GM18868 (cell line): ENCODE results near the gene SCGB3A1.

Experiments used
- ATAC-seq: cut with Tn5 transposase; IDR thresholded peaks from one replicate; pipeline ENCODE4 v1.9.1; 2021; ENCODE audit warnings: mild to moderate bottlenecking, moderate library complexity; ENCODE audit not compliant: unreplicated experiment

Gene SCGB3A1

DNA sequence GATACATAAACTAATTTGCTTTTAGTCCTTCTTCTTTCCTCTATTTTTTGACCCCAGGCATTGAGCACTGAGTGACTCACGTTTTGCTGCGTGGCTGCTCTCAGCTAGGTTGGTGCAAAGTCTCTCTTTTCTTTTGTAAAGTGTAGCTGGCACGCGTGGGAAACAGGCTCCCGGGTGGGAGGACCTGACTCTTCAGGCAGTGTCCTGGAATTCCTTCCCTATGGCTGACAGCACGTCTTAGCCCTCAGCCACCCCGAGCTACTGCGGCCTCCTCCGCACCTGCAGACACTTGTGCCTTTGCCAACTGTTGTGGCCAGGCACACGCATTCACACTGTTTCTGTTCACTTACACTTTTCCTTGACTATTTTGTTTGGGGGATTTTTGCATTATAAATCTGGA, 877 bp upstream of the SCGB3A1 start:
- ATAC-seq: no peak

DNA sequence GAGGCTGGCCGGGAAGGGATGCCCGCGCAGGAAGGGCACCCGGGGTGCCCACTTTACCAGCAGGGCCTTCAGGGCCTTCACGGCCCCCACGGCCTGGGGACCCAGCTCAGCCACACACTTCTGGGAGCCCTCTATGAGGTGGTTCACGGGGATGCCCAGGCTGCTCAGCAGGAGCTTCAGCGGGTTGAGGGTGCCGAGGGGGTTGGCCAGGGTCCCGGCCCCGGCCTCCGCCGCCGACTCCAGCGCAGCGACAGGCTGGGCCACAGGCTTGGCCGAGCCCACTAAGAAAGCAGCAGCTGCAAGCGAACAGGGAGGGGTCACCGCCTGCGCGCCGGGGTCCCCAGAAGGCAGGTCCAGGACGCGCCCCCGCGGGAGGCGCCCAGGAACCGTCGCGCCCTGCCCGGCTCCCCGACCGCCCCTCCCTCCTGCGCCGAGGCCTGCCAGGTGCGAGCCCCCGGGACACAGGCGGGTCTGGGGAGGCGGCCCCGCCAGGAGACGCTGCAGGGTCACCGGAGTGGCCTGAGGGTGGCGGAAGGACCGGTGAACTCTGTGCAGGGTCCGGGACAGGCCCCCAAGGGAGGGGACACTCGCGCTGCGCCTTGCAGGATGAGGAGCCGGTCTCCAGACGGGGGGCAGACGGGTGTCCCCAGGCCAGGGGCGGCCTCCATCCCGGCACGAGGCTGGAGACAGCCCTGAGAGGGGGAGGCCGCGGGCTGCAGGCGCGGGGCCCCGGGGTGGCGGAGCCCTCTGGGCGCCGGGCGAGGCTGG, 572 bp downstream of the SCGB3A1 start:
- no peak for ATAC-seq

DNA sequence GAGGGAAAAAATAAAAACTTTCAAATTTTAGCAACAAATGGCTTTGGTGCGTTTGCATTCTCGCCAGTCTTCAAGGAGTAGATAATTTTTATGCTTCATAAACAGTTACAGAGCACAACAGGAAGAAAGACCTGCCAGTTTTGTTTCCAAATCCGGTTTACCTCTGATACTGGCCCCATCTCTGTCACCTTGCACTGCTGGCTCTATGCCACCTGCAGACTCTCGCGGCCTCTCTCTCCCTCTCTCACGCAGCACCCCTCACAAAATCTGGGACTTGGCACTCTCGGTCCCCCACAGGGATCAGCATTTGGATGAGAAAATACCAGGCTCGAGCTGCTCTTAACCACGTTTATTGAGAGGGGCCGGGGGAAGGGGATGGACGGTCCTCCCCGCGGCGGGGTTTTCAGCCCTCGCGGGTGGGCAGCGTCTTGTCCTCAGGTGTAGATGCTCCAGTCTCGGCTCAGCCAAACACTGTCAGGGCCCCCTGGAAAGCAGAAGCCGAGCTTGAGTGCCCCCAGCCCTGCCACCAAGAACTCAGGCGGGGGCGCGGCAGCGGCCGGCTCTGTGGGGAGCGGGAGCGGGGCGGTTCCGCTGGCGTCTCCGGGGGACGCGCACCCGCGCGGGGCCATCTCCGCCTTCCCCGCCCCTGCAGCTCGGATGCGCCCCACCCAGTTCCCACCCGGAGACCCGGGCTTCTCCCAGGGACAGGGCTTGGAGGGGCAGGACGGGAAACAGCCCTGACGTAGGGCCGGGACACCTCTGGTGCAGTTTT, 1.3 kb downstream of the SCGB3A1 start:
- no peak for ATAC-seq

DNA sequence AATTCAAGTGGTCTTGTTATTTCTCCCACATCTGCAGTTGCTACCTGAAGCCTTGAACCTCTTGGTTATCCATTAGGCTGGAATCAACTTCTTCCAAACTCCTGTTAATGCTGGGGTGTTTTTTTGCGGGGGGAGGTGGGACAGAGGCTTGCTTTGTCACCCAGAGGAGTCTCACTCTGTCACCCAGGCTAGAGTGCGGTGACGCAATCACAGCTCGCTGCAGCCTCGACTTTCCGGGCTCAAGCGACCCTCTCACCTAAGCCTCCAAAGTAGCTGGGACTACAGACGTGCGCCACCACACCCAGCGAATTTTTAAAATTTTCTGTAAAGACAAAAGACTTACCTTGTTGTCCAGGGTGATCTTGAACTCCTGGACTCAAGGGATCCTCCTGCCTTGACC, 4.4 kb downstream of the SCGB3A1 start:
- ATAC-seq: no peak

- no peak for ATAC-seq
These were observed 5.1 kb downstream of the SCGB3A1 start for GRCh38 chr5:180586204-180586603.

DNA sequence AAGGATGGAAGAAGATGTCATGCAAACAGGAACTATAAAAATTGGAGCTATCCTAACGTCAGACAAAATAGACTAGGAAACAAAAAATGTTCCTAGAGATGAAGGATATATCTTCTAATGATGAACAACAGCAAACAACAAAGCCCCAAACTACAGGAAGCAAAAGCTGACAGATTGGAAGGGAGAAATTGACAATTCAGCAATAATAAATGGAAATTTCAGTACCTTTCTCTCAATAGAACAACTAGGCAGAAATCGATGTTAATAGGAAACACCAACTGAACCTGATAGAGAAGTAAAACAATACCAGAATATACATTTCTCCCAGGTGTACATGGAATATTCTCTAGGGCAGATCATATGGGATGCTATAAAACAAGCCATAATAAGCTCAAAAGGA, 7.6 kb downstream of the SCGB3A1 start:
- ATAC-seq: no peak

- no peak for ATAC-seq
These were observed 10.6 kb downstream of the SCGB3A1 start for GRCh38 chr5:180580681-180581080.

- no peak for ATAC-seq
These were observed 15.7 kb downstream of the SCGB3A1 start for GRCh38 chr5:180575571-180575970.

GRCh38 chr5:180568914-180569313, 22.4 kb downstream of the SCGB3A1 start:
- ATAC-seq: no peak

DNA sequence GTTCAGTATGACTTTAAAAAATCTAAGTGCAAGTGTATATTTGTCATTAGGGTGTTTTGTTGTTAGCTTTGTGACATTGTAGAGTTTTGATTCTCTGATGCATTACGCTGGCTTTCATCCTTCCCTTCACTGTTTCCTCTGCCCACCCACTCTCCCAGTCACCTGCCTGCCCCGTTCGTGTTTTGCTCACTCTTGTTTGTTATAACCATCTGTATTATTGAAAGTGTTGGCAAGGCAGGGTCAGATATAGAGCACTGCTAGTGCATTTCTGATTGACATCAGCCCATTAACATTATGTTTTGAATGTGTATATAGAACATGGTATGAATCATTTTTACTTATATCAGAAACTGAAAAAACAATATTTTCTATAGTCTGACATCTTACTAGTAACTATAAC, 27.3 kb downstream of the SCGB3A1 start:
- ATAC-seq: peak; percentile 27

DNA sequence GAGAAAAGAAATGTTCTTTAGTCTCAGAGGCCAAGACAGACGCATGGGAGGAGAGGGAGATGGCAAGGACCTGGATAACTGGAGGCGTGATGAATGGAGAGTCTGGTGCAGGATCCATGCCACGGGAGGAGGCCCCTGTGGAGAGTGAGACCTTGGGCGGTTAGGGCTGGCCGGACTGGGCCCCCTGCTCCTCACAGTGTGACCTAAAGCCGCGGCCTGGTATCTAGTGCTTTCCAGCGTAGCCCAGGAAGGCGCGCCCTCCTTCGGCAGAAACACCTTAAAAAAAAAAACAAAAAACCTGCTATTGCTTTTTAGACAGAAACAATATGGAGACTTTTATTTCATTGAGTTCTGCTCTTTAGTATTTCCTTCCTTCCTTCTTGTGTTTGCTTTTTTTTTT, 33.1 kb downstream of the SCGB3A1 start:
- ATAC-seq: no peak

GRCh38 chr5:180557217-180557809, 34.0 kb downstream of the SCGB3A1 start:
- ATAC-seq: no peak

DNA sequence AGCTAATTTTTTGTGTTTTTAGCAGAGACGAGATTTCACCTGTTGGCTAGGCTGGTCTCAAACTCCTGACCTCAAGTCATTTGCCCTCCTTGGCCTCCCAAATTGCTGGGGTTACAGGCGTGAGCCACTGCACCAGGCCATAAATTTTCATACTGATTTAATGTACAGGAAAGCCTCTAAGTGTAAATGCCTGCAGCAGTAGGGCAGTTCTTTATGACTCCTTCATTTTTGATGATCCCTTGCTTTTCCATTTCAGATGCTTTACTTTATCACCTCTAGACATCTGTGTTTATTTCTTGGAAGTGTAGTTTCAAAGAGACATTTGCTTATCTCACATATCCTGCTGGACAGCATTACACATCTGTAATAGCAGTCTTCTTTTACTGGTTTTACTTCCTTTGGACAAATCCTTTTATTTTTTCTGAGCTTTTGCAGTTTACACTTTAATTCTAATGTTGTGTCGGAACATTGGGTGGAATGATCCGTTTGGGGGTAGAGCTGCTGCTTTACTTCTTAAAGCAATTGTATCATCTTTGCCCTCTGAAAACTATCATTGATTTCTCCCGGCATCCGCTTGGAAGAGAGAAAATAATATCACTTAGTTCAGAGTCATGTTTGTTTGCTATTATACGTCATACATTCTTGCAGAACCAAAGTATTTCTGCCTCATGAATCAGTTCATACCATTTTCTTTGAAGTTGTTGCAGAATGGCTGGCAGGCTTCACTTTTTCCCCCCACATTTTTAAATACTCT, 36.0 kb downstream of the SCGB3A1 start:
- ATAC-seq: no peak

DNA sequence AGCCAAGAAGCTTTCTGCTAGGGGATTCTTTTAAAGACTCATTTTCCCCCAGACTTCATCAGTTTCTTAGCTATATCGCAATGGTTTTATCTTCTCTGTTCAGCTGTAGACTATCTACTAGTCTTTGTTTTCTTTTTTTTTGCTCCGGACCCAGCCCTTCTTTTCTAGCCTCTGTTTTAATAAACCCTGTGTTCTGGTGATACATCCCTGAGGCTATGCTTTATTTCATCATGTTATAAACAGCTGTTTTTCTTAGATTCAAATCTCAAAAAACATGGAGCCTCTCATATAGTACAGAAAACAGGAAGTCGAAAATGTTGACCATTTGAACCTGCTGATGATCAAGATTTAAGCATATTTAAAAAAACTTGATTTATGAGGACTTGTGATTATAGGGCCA, 37.8 kb downstream of the SCGB3A1 start:
- no peak for ATAC-seq

- no peak for ATAC-seq
These were observed 42.7 kb downstream of the SCGB3A1 start for GRCh38 chr5:180548563-180548962.

DNA sequence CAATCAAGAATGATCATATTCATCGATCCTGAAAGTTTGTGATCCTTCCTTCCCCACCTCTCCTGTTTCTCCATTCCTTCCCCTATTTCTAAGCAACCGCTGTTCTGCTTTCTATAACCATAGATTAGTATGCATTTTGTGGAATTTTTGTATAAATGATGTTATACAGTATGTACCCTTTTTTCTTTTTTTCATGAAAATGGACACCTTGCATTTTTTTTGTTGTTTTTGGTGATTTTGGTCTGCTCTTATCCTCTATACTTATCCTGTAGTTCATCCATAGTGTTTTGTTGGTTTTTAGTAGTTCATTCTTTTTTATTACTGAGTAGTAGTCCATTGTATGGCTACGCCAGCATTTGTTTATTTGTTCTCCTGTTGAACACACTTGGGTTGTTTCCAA, 46.1 kb downstream of the SCGB3A1 start:
- no peak for ATAC-seq

GRCh38 chr5:180541710-180542109, 49.6 kb downstream of the SCGB3A1 start:
- ATAC-seq: no peak
